ENCODE measurements around the gene ADORA1. TPM values are rescaled to one million over a fixed set of nuclear protein-coding genes. Genes with fewer than 3 reads are reported as not detected.

ADORA1 gene
- 0.51 to 0.61 TPM (median 0.56 TPM) in 5 replicates for total RNA-seq (2022; extraction: Qiagen RNA extraction)

GRCh38 chr1:203127666-203128430 lies at the start of gene ADORA1:
TSS of gene ADORA1 (plus strand) at chr1:203127726. CDS start at chr1:203128842, 1,116 bp downstream.

GRCh38 chr1:203085528-203086406 lies 41.8 kb upstream of the ADORA1 start, which contains the start of gene MYOG:
TSS of gene MYOG (minus strand) at chr1:203086012. CDS start at chr1:203085961, 51 bp downstream.

GRCh38 chr1:203175237-203175826 lies 47.8 kb downstream of the ADORA1 start, which contains the start of gene MYBPH:
TSS of gene MYBPH (minus strand) at chr1:203175826. CDS start at chr1:203175755, 71 bp downstream.

GRCh38 chr1:203186446-203187303 lies 59.1 kb downstream of the ADORA1 start, which contains the start of gene CHI3L1:
TSS of gene CHI3L1 (minus strand) at chr1:203186704. CDS start at chr1:203186623, 81 bp downstream.

Other genes with a start within 250 kb of the ADORA1 start
- gene RABIF, start 238.6 kb upstream of the ADORA1 start, total RNA-seq (2022; extraction: Qiagen RNA extraction): 13.7 to 15.5 TPM (median 15.1 TPM) in 5 replicates
- 16.8 to 18.4 TPM (median 17.8 TPM) in 5 replicates for gene KLHL12, start 200.5 kb upstream of the ADORA1 start, total RNA-seq (2022; extraction: Qiagen RNA extraction)
- 55.5 to 63.5 TPM (median 61.9 TPM) in 5 replicates for gene ADIPOR1, start 169.4 kb upstream of the ADORA1 start, total RNA-seq (2022; extraction: Qiagen RNA extraction)
- 20.7 to 25.0 TPM (median 22.5 TPM) in 5 replicates for gene CYB5R1, start 160.5 kb upstream of the ADORA1 start, total RNA-seq (2022; extraction: Qiagen RNA extraction)
- gene TMEM183A, start 120.4 kb upstream of the ADORA1 start, total RNA-seq (2022; extraction: Qiagen RNA extraction): 46.2 to 48.0 TPM (median 46.8 TPM) in 5 replicates
- 0.27 to 1.1 TPM (median 0.31 TPM) in 5 replicates for gene PPFIA4, start 101.2 kb upstream of the ADORA1 start, total RNA-seq (2022; extraction: Qiagen RNA extraction)
- gene MYOG, start 41.7 kb upstream of the ADORA1 start, total RNA-seq (2022; extraction: Qiagen RNA extraction): not detected in 5 replicates
- not detected in 5 replicates for gene MYBPH, start 48.1 kb downstream of the ADORA1 start, total RNA-seq (2022; extraction: Qiagen RNA extraction)
- gene CHI3L1, start 59.0 kb downstream of the ADORA1 start, total RNA-seq (2022; extraction: Qiagen RNA extraction): 0.11 TPM in 1 of 5 replicates, not detected in the others
- gene CHIT1, start 101.9 kb downstream of the ADORA1 start, total RNA-seq (2022; extraction: Qiagen RNA extraction): not detected in 5 replicates
- 10.5 to 14.5 TPM (median 14.2 TPM) in 5 replicates for gene BTG2, start 177.8 kb downstream of the ADORA1 start, total RNA-seq (2022; extraction: Qiagen RNA extraction)
- gene FMOD, start 223.4 kb downstream of the ADORA1 start, total RNA-seq (2022; extraction: Qiagen RNA extraction): 0.05 to 0.19 TPM in 2 of 5 replicates, not detected in the others

Data from A549 treated with AZD2906 at 1 μM for 4 hours (cell line).